Activated naive CD8-positive, alpha-beta T cell (primary cell): Measurements from ENCODE around the gene CPLX3.
A peak's percentile ranks its signal among the peaks of the same experiment; 100 is the strongest.

Experiments
- H3K27ac Mint-ChIP-seq: one replicate; pipeline ENCODE4 v1.8.0; 2021; ENCODE audit warnings: mixed read lengths
- H3K27me3 Mint-ChIP-seq: one replicate; pipeline ENCODE4 v1.8.0; 2021; ENCODE audit warnings: mixed read lengths
- H3K36me3 Mint-ChIP-seq: one replicate; pipeline ENCODE4 v1.8.0; 2021; ENCODE audit warnings: mixed read lengths
- H3K4me1 Mint-ChIP-seq: one replicate; pipeline ENCODE4 v1.8.0; 2021; ENCODE audit warnings: low read depth, mixed read lengths
- H3K4me3 Mint-ChIP-seq: one replicate; pipeline ENCODE4 v1.8.0; 2021; ENCODE audit warnings: mild to moderate bottlenecking, mixed read lengths
- H3K9me3 Mint-ChIP-seq: one replicate; pipeline ENCODE4 v1.8.0; 2021; ENCODE audit warnings: low read depth, mixed read lengths

Gene CPLX3

GRCh38 chr15:74851960-74852359 lies 25.5 kb downstream of the CPLX3 start:
- H3K4me1 Mint-ChIP-seq = peaks cover 6% of the 10 kb centered on the region
- no peak overlapping the region for H3K4me3 Mint-ChIP-seq
- no peak overlapping the region for H3K27ac Mint-ChIP-seq
- H3K36me3 Mint-ChIP-seq = no peaks in the 10 kb centered on the region
- no peaks in the 10 kb centered on the region for H3K27me3 Mint-ChIP-seq
- H3K9me3 Mint-ChIP-seq = no peaks in the 10 kb centered on the region

- Mint-ChIP-seq H3K27ac (peak overlapping the region; percentile 10), H3K9me3 (no peaks in the 10 kb centered on the region), H3K4me1 (peaks cover 26% of the 10 kb centered on the region), H3K4me3 (no peak overlapping the region), H3K36me3 (no peaks in the 10 kb centered on the region), H3K27me3 (no peaks in the 10 kb centered on the region)
Observed at GRCh38 chr15:74854453-74855022, 28.1 kb downstream of the CPLX3 start.

- peaks cover 30% of the 10 kb centered on the region for H3K4me1 Mint-ChIP-seq
- H3K9me3 Mint-ChIP-seq = no peaks in the 10 kb centered on the region
- H3K36me3 Mint-ChIP-seq = no peaks in the 10 kb centered on the region
Observed at GRCh38 chr15:74855857-74856256, 29.4 kb downstream of the CPLX3 start.

GRCh38 chr15:74856537-74856936 lies 30.1 kb downstream of the CPLX3 start:
- peaks cover 34% of the 10 kb centered on the region for H3K4me1 Mint-ChIP-seq
- no peaks in the 10 kb centered on the region for H3K27me3 Mint-ChIP-seq
- H3K27ac Mint-ChIP-seq = peak overlapping the region; percentile 54
- no peaks in the 10 kb centered on the region for H3K9me3 Mint-ChIP-seq
- no peaks in the 10 kb centered on the region for H3K36me3 Mint-ChIP-seq
- no peak overlapping the region for H3K4me3 Mint-ChIP-seq

More at GRCh38 chr15:74855857-74856256, 29.4 kb downstream of the CPLX3 start:
- Mint-ChIP-seq H3K27me3 (no peaks in the 10 kb centered on the region), H3K4me3 (no peak overlapping the region), H3K27ac (peak overlapping the region; percentile 58)

GRCh38 chr15:74857082-74857655 lies 30.7 kb downstream of the CPLX3 start:
- Mint-ChIP-seq H3K27ac (peak overlapping the region; percentile 92), H3K4me1 (peaks cover 34% of the 10 kb centered on the region), H3K36me3 (no peaks in the 10 kb centered on the region), H3K9me3 (no peaks in the 10 kb centered on the region), H3K27me3 (no peaks in the 10 kb centered on the region), H3K4me3 (no peak overlapping the region)

GRCh38 chr15:74857671-74858368 lies 31.4 kb downstream of the CPLX3 start:
- H3K27me3 Mint-ChIP-seq = no peaks in the 10 kb centered on the region
- no peak overlapping the region for H3K4me3 Mint-ChIP-seq
- H3K36me3 Mint-ChIP-seq = no peaks in the 10 kb centered on the region
- H3K9me3 Mint-ChIP-seq = no peaks in the 10 kb centered on the region
- H3K4me1 Mint-ChIP-seq = peaks cover 36% of the 10 kb centered on the region
- peak overlapping the region; percentile 92 for H3K27ac Mint-ChIP-seq

GRCh38 chr15:74858369-74858740 lies 31.9 kb downstream of the CPLX3 start:
- Mint-ChIP-seq H3K9me3 (no peaks in the 10 kb centered on the region), H3K36me3 (no peaks in the 10 kb centered on the region), H3K27me3 (no peaks in the 10 kb centered on the region), H3K4me1 (peaks cover 36% of the 10 kb centered on the region), H3K27ac (peak overlapping the region; percentile 92), H3K4me3 (no peak overlapping the region)

- Mint-ChIP-seq H3K9me3 (no peaks in the 10 kb centered on the region), H3K4me1 (peaks cover 60% of the 10 kb centered on the region), H3K36me3 (peaks cover 5% of the 10 kb centered on the region), H3K27me3 (no peaks in the 10 kb centered on the region), H3K27ac (peak overlapping the region; percentile 77), H3K4me3 (peak overlapping the region; percentile 27)
Observed at GRCh38 chr15:74863239-74864056, 37.0 kb downstream of the CPLX3 start.

- Mint-ChIP-seq H3K9me3 (no peaks in the 10 kb centered on the region), H3K4me1 (peaks cover 61% of the 10 kb centered on the region), H3K36me3 (peaks cover 5% of the 10 kb centered on the region), H3K4me3 (no peak overlapping the region), H3K27me3 (no peaks in the 10 kb centered on the region), H3K27ac (peak overlapping the region; percentile 70)
Observed at GRCh38 chr15:74864296-74864695, 37.9 kb downstream of the CPLX3 start.

GRCh38 chr15:74865316-74865715 lies 38.9 kb downstream of the CPLX3 start:
- H3K9me3 Mint-ChIP-seq = no peaks in the 10 kb centered on the region
- no peaks in the 10 kb centered on the region for H3K27me3 Mint-ChIP-seq
- H3K27ac Mint-ChIP-seq = peak overlapping the region; percentile 43
- H3K4me3 Mint-ChIP-seq = no peak overlapping the region
- peaks cover 8% of the 10 kb centered on the region for H3K36me3 Mint-ChIP-seq
- H3K4me1 Mint-ChIP-seq = peaks cover 67% of the 10 kb centered on the region

GRCh38 chr15:74866090-74866489 lies 39.7 kb downstream of the CPLX3 start:
- Mint-ChIP-seq H3K27ac (peak overlapping the region; percentile 83), H3K9me3 (no peaks in the 10 kb centered on the region), H3K4me1 (peaks cover 74% of the 10 kb centered on the region), H3K36me3 (peaks cover 8% of the 10 kb centered on the region), H3K4me3 (peak overlapping the region; percentile 44), H3K27me3 (no peaks in the 10 kb centered on the region)

GRCh38 chr15:74867466-74868038 lies 41.1 kb downstream of the CPLX3 start:
- H3K9me3 Mint-ChIP-seq = no peaks in the 10 kb centered on the region
- peak overlapping the region; percentile 82 for H3K4me3 Mint-ChIP-seq
- peaks cover 79% of the 10 kb centered on the region for H3K4me1 Mint-ChIP-seq
- H3K27ac Mint-ChIP-seq = peak overlapping the region; percentile 93
- peaks cover 9% of the 10 kb centered on the region for H3K36me3 Mint-ChIP-seq
- H3K27me3 Mint-ChIP-seq = no peaks in the 10 kb centered on the region

- no peaks in the 10 kb centered on the region for H3K9me3 Mint-ChIP-seq
- peak overlapping the region; percentile 82 for H3K4me3 Mint-ChIP-seq
- peaks cover 11% of the 10 kb centered on the region for H3K36me3 Mint-ChIP-seq
- peaks cover 83% of the 10 kb centered on the region for H3K4me1 Mint-ChIP-seq
- H3K27ac Mint-ChIP-seq = peak overlapping the region; percentile 93
- H3K27me3 Mint-ChIP-seq = no peaks in the 10 kb centered on the region
Observed at GRCh38 chr15:74868059-74868458, 41.6 kb downstream of the CPLX3 start.

GRCh38 chr15:74869372-74869725 lies 42.9 kb downstream of the CPLX3 start:
- H3K36me3 Mint-ChIP-seq = peaks cover 11% of the 10 kb centered on the region
- H3K27me3 Mint-ChIP-seq = no peaks in the 10 kb centered on the region
- peak overlapping the region; percentile 96 for H3K4me3 Mint-ChIP-seq
- H3K27ac Mint-ChIP-seq = peak overlapping the region; percentile 91
- no peaks in the 10 kb centered on the region for H3K9me3 Mint-ChIP-seq
- H3K4me1 Mint-ChIP-seq = peaks cover 80% of the 10 kb centered on the region
